Left ventricle myocardium inferior (tissue), 1 donor: ENCODE results near the gene HAUS7. TPM values are rescaled to one million over a fixed set of nuclear protein-coding genes. Genes with fewer than 3 reads are reported as not detected.

Source experiments
- DNase-seq: peaks from one replicate; pipeline ENCODE4 v3.0.0-alpha.2; 2020
- H3K27ac ChIP-seq: fragments of 200-600 bp; replicated peaks from 2 replicates; pipeline ENCODE4 v1.8.0; 2021
- H3K27me3 ChIP-seq: fragments of 200-600 bp; 2 replicates; pipeline ENCODE4 v1.8.0; 2021; ENCODE audit warnings: low read depth
- H3K36me3 ChIP-seq: fragments of 200-600 bp; 2 replicates; pipeline ENCODE4 v1.8.0; 2021
- H3K4me1 ChIP-seq: fragments of 200-600 bp; 2 replicates; pipeline ENCODE4 v1.8.0; 2021
- H3K4me3 ChIP-seq: fragments of 200-600 bp; 2 replicates; pipeline ENCODE4 v1.8.0; 2021; ENCODE audit warnings: mild to moderate bottlenecking, moderate library complexity
- H3K9me3 ChIP-seq: fragments of 200-600 bp; replicated peaks from 2 replicates; pipeline ENCODE4 v1.8.0; 2021
- CTCF ChIP-seq: fragments of 200-600 bp; IDR thresholded peaks from 2 replicates; pipeline ENCODE4 v1.8.0; 2021; ENCODE audit warnings: antibody characterized with exemption, mild to moderate bottlenecking, borderline replicate concordance
- intact Hi-C: fragments of 100-400 bp; cut with micrococcal nuclease; formaldehyde crosslinking; loops from one replicate; pipeline ENCODE4 v1.11.0; 2022
- long read RNA-seq: library from polyadenylated mRNA; unstranded; transcript quantifications from one replicate; pipeline ENCODE4 v2.0.0, GENCODE V29; 2021
- total RNA-seq: library from RNA; stranded (reverse); fragmentation: NEBNext Ultra II Directional; extraction: Animal tissue kit (Norgen Biotek cat#: 25700); gene quantifications from one replicate; pipeline ENCODE4 v1.2.1, GENCODE V29; 2021
- donor health status: DM: no; HTN: yes; CAD: no; lungs with severe emphysema.

The HAUS7 gene
- total RNA-seq: 17.0 TPM
- long read RNA-seq, transcript HAUS7-202 (10 exons, 1,363 nt): major isoform, 18 of 19 reads
- long read RNA-seq, partial matches to known transcripts: 0 of 19 reads
- long read RNA-seq, other reads (novel, unspliced or antisense): 1 of 19 reads

- H3K4me3 ChIP-seq: peak within 1 kb of the TSS; percentile 76
- peak; percentile 74 for TF ChIP-seq CTCF
- H3K36me3 ChIP-seq: no peaks in the 10 kb centered on the region
- peak within 1 kb of the TSS; percentile 84 for H3K27ac ChIP-seq
- DNase-seq: peak; percentile 86
- H3K27me3 ChIP-seq: no peaks in the 10 kb centered on the region
- H3K4me1 ChIP-seq: peaks cover 28% of the 10 kb centered on the region
- no peaks in the 10 kb centered on the region for H3K9me3 ChIP-seq
- intact Hi-C loops: no loop called here
Observed at GRCh38 chrX:153470411-153471363, at the start of gene HAUS7. Gene HAUS7, minus strand, starts transcription at chrX:153470576. Its CDS starts 19 bp downstream, at chrX:153470557.

GRCh38 chrX:153519569-153520286, 49.4 kb upstream of the HAUS7 start:
- Histone ChIP-seq H3K27ac (no peak overlapping the region), H3K36me3 (no peaks in the 10 kb centered on the region), H3K4me1 (no peaks in the 10 kb centered on the region), H3K9me3 (no peaks in the 10 kb centered on the region), H3K4me3 (no peak overlapping the region), H3K27me3 (peaks cover 68% of the 10 kb centered on the region)
- intact Hi-C loops: no loop called here
- no peak for DNase-seq
- no peak for TF ChIP-seq CTCF

- no peaks in the 10 kb centered on the region for H3K4me1 ChIP-seq
- intact Hi-C loops: no loop called here
- H3K36me3 ChIP-seq: no peaks in the 10 kb centered on the region
- TF ChIP-seq CTCF: no peak
- DNase-seq: no peak
- no peaks in the 10 kb centered on the region for H3K9me3 ChIP-seq
- no peak overlapping the region for H3K4me3 ChIP-seq
- no peak overlapping the region for H3K27ac ChIP-seq
- peaks cover 65% of the 10 kb centered on the region for H3K27me3 ChIP-seq
Observed at GRCh38 chrX:153517946-153518834, 47.8 kb upstream of the HAUS7 start.

GRCh38 chrX:153517423-153517822, 47.0 kb upstream of the HAUS7 start, which contains the start of gene ATP2B3:
Gene ATP2B3, plus strand, starts transcription at chrX:153517642. Its CDS starts 18,606 bp downstream, at chrX:153536248.
- no peaks in the 10 kb centered on the region for H3K36me3 ChIP-seq
- DNase-seq: no peak

More at GRCh38 chrX:153517423-153517822, 47.0 kb upstream of the HAUS7 start, which contains the start of gene ATP2B3:
- Histone ChIP-seq H3K9me3 (no peaks in the 10 kb centered on the region), H3K27me3 (peaks cover 61% of the 10 kb centered on the region), H3K4me1 (no peaks in the 10 kb centered on the region), H3K4me3 (no peak within 1 kb of the TSS), H3K27ac (no peak within 1 kb of the TSS)
- intact Hi-C loops: no loop called here
- TF ChIP-seq CTCF: no peak
